ENCODE measurements around the gene ASTN2.

Gene ASTN2

GRCh38 chr9:117435630-117436261 lies 20.9 kb upstream of the ASTN2 start:
- DNase-seq (ENCODE audit: low spot score in 2 of 2) (no peak), ATAC-seq (ENCODE audit: low read depth) (no peak)
- Mint-ChIP-seq H3K27ac (no peak overlapping the region), H3K36me3 (no peaks in the 10 kb centered on the region), H3K27me3 (peaks cover 3% of the 10 kb centered on the region), H3K4me1 (no peaks in the 10 kb centered on the region), H3K4me3 (no peak overlapping the region), H3K9me3 (no peaks in the 10 kb centered on the region)

- DNase-seq (ENCODE audit: low spot score in 2 of 2) (no peak), ATAC-seq (ENCODE audit: low read depth) (no peak)
- peaks cover 3% of the 10 kb centered on the region for H3K27me3 Mint-ChIP-seq
- H3K4me3 Mint-ChIP-seq: no peak overlapping the region
- H3K36me3 Mint-ChIP-seq: no peaks in the 10 kb centered on the region
- H3K9me3 Mint-ChIP-seq: no peaks in the 10 kb centered on the region
- H3K27ac Mint-ChIP-seq: no peak overlapping the region
- H3K4me1 Mint-ChIP-seq: no peaks in the 10 kb centered on the region
Observed at GRCh38 chr9:117434566-117434965, 19.7 kb upstream of the ASTN2 start.

- Mint-ChIP-seq H3K27ac (no peak overlapping the region), H3K9me3 (no peaks in the 10 kb centered on the region)
Observed at GRCh38 chr9:117430813-117431212, 16.0 kb upstream of the ASTN2 start.

GRCh38 chr9:117427357-117427913 lies 12.6 kb upstream of the ASTN2 start:
- no peak for DNase-seq (ENCODE audit: low spot score in 2 of 2)
- Mint-ChIP-seq H3K27me3 (peaks cover 3% of the 10 kb centered on the region), H3K36me3 (no peaks in the 10 kb centered on the region), H3K4me3 (no peak overlapping the region), H3K27ac (no peak overlapping the region), H3K4me1 (no peaks in the 10 kb centered on the region), H3K9me3 (peaks cover 2% of the 10 kb centered on the region)
- ATAC-seq (ENCODE audit: low read depth): no peak

More at GRCh38 chr9:117430813-117431212, 16.0 kb upstream of the ASTN2 start:
- no peaks in the 10 kb centered on the region for H3K36me3 Mint-ChIP-seq
- ATAC-seq (ENCODE audit: low read depth): no peak
- no peak for DNase-seq (ENCODE audit: low spot score in 2 of 2)
- no peak overlapping the region for H3K4me3 Mint-ChIP-seq
- no peaks in the 10 kb centered on the region for H3K4me1 Mint-ChIP-seq
- peaks cover 3% of the 10 kb centered on the region for H3K27me3 Mint-ChIP-seq

- ATAC-seq (ENCODE audit: low read depth): no peak
Observed at GRCh38 chr9:117425566-117425965, 10.7 kb upstream of the ASTN2 start.

GRCh38 chr9:117424291-117424690 lies 9.4 kb upstream of the ASTN2 start:
- Mint-ChIP-seq H3K9me3 (peaks cover 2% of the 10 kb centered on the region), H3K27ac (no peak overlapping the region), H3K27me3 (peaks cover 2% of the 10 kb centered on the region), H3K4me3 (no peak overlapping the region), H3K36me3 (no peaks in the 10 kb centered on the region), H3K4me1 (no peaks in the 10 kb centered on the region)
- ATAC-seq (ENCODE audit: low read depth): no peak
- DNase-seq (ENCODE audit: low spot score in 2 of 2): no peak

More at GRCh38 chr9:117425566-117425965, 10.7 kb upstream of the ASTN2 start:
- H3K27me3 Mint-ChIP-seq: peaks cover 2% of the 10 kb centered on the region
- H3K27ac Mint-ChIP-seq: no peak overlapping the region
- no peak overlapping the region for H3K4me3 Mint-ChIP-seq
- no peak for DNase-seq (ENCODE audit: low spot score in 2 of 2)
- peaks cover 2% of the 10 kb centered on the region for H3K9me3 Mint-ChIP-seq
- H3K36me3 Mint-ChIP-seq: no peaks in the 10 kb centered on the region
- H3K4me1 Mint-ChIP-seq: no peaks in the 10 kb centered on the region

GRCh38 chr9:117418111-117418510 lies 3.3 kb upstream of the ASTN2 start:
- Mint-ChIP-seq H3K4me3 (no peak overlapping the region), H3K36me3 (no peaks in the 10 kb centered on the region), H3K9me3 (no peaks in the 10 kb centered on the region), H3K27ac (no peak overlapping the region), H3K4me1 (no peaks in the 10 kb centered on the region), H3K27me3 (peaks cover 3% of the 10 kb centered on the region)
- DNase-seq (ENCODE audit: low spot score in 2 of 2) (no peak), ATAC-seq (ENCODE audit: low read depth) (no peak)

- no peaks in the 10 kb centered on the region for H3K9me3 Mint-ChIP-seq
- H3K27ac Mint-ChIP-seq: no peak overlapping the region
- H3K4me3 Mint-ChIP-seq: no peak overlapping the region
- no peak for DNase-seq (ENCODE audit: low spot score in 2 of 2)
- peaks cover 11% of the 10 kb centered on the region for H3K27me3 Mint-ChIP-seq
- no peak for ATAC-seq (ENCODE audit: low read depth)
- H3K4me1 Mint-ChIP-seq: no peaks in the 10 kb centered on the region
- no peaks in the 10 kb centered on the region for H3K36me3 Mint-ChIP-seq
Observed at GRCh38 chr9:117416856-117417255, 2.0 kb upstream of the ASTN2 start.

- Mint-ChIP-seq H3K27ac (no peak overlapping the region), H3K27me3 (peaks cover 15% of the 10 kb centered on the region), H3K4me1 (no peaks in the 10 kb centered on the region), H3K9me3 (peaks cover 3% of the 10 kb centered on the region), H3K4me3 (no peak overlapping the region), H3K36me3 (no peaks in the 10 kb centered on the region)
- ATAC-seq (ENCODE audit: low read depth) (no peak), DNase-seq (ENCODE audit: low spot score in 2 of 2) (no peak)
Observed at GRCh38 chr9:117415358-117415914, 579 bp upstream of the ASTN2 start.

GRCh38 chr9:117414220-117414905 lies 494 bp downstream of the ASTN2 start:
- no peaks in the 10 kb centered on the region for H3K4me1 Mint-ChIP-seq
- ATAC-seq (ENCODE audit: low read depth) (no peak), DNase-seq (ENCODE audit: low spot score in 2 of 2) (no peak)
- no peaks in the 10 kb centered on the region for H3K36me3 Mint-ChIP-seq
- peaks cover 18% of the 10 kb centered on the region for H3K27me3 Mint-ChIP-seq
- H3K4me3 Mint-ChIP-seq: peak overlapping the region; percentile 24
- no peak overlapping the region for H3K27ac Mint-ChIP-seq
- H3K9me3 Mint-ChIP-seq: peaks cover 3% of the 10 kb centered on the region

GRCh38 chr9:117413346-117414219 lies 1.3 kb downstream of the ASTN2 start:
- ATAC-seq (ENCODE audit: low read depth) (no peak), DNase-seq (ENCODE audit: low spot score in 2 of 2) (no peak)
- no peaks in the 10 kb centered on the region for H3K4me1 Mint-ChIP-seq
- H3K27ac Mint-ChIP-seq: no peak overlapping the region
- H3K36me3 Mint-ChIP-seq: no peaks in the 10 kb centered on the region
- H3K9me3 Mint-ChIP-seq: peaks cover 3% of the 10 kb centered on the region
- peaks cover 20% of the 10 kb centered on the region for H3K27me3 Mint-ChIP-seq
- peak overlapping the region; percentile 17 for H3K4me3 Mint-ChIP-seq

- peaks cover 3% of the 10 kb centered on the region for H3K9me3 Mint-ChIP-seq
- ATAC-seq (ENCODE audit: low read depth): no peak
- no peak overlapping the region for H3K27ac Mint-ChIP-seq
- H3K36me3 Mint-ChIP-seq: no peaks in the 10 kb centered on the region
- H3K4me3 Mint-ChIP-seq: no peak overlapping the region
- H3K27me3 Mint-ChIP-seq: peaks cover 20% of the 10 kb centered on the region
- DNase-seq (ENCODE audit: low spot score in 2 of 2): no peak
- H3K4me1 Mint-ChIP-seq: no peaks in the 10 kb centered on the region
Observed at GRCh38 chr9:117412841-117413240, 2.0 kb downstream of the ASTN2 start.

GRCh38 chr9:117412006-117412715 lies 2.7 kb downstream of the ASTN2 start:
- Mint-ChIP-seq H3K27ac (no peak overlapping the region), H3K27me3 (peaks cover 20% of the 10 kb centered on the region), H3K4me3 (no peak overlapping the region), H3K36me3 (no peaks in the 10 kb centered on the region), H3K9me3 (peaks cover 3% of the 10 kb centered on the region), H3K4me1 (no peaks in the 10 kb centered on the region)
- ATAC-seq (ENCODE audit: low read depth) (no peak), DNase-seq (ENCODE audit: low spot score in 2 of 2) (no peak)

Measured in memory B cell (primary cell).